Kidney (tissue), 14 donors: ENCODE results near the gene IKZF1. TPM values are rescaled to one million over a fixed set of nuclear protein-coding genes. Genes with fewer than 3 reads are reported as not detected.

Experiments
- DNase-seq, 5 donors: peaks; one replicate each; pipeline ENCODE4 v3.0.0-alpha.2; 2013 to 2020
- FAIRE-seq: peaks from 2 replicates; lab custom pipeline; 2012; peaks lifted over from hg19 to GRCh38; lab: Jason Lieb, UNC
- H3K27ac ChIP-seq, 2 donors: one replicate each; pipeline ENCODE4 v1.7.0; 2013; ENCODE audit warnings: low read depth in 2 of 2, low read length in 2 of 2, inconsistent platforms in 1 of 2
- H3K27me3 ChIP-seq: one replicate; pipeline ENCODE4 v1.7.1; 2013; ENCODE audit warnings: low read length, inconsistent platforms; ENCODE audit not compliant: control insufficient read depth, insufficient read depth
- H3K36me3 ChIP-seq, 3 donors: one replicate each; pipeline versions ENCODE4 v1.7.0 to v1.7.1; 2013; ENCODE audit warnings: low read length in 3 of 3, control low read depth in 1 of 3, inconsistent platforms in 1 of 3; ENCODE audit not compliant: insufficient read depth in 3 of 3, control insufficient read depth in 2 of 3
- H3K4me1 ChIP-seq, 3 donors: one replicate each; pipeline versions ENCODE4 v1.7.0 to v1.7.1; 2013; ENCODE audit warnings: low read length in 3 of 3, inconsistent platforms in 1 of 3, low read depth in 1 of 3; ENCODE audit not compliant: control insufficient read depth in 2 of 3, insufficient read depth in 2 of 3
- H3K4me3 ChIP-seq, 3 donors: one replicate each; pipeline versions ENCODE4 v1.7.0 to v1.8.1; 2013; ENCODE audit warnings: low read length in 3 of 3, control low read depth in 1 of 3, inconsistent platforms in 1 of 3
- H3K9ac ChIP-seq, 3 donors: one replicate each; pipeline versions ENCODE4 v1.7.0 to v1.7.1; 2013; ENCODE audit warnings: low read length in 3 of 3, control low read depth in 1 of 3, inconsistent platforms in 1 of 3
- H3K9me3 ChIP-seq, 3 donors: one replicate each; pipeline versions ENCODE4 v1.7.0 to v1.7.1; 2013; ENCODE audit warnings: low read length in 3 of 3, control low read depth in 1 of 3, inconsistent platforms in 1 of 3; ENCODE audit not compliant: control insufficient read depth in 2 of 3, insufficient read depth in 1 of 3
- intact Hi-C: fragments of 100-400 bp; cut with DNase I; formaldehyde crosslinking; loops from one replicate; pipeline ENCODE4 v1.11.1; 2022
- polyA plus RNA-seq: library from polyadenylated mRNA; stranded (reverse); fragments of 350-450 nt; fragmentation: Illumina TruSeq; extraction: RNeasy Lipid Tissue Mini Kit (QIAGEN cat#74804); gene quantifications from one replicate; pipeline ENCODE4 v1.2.3, GENCODE V29; 2014; ENCODE audit warnings: low read depth, low replicate concordance; ENCODE audit not compliant: insufficient read depth
- total RNA-seq: library from RNA; stranded (reverse); fragmentation: NEBNext Ultra II Directional; extraction: Animal tissue kit (Norgen Biotek cat#: 25700); gene quantifications from one replicate; pipeline ENCODE4 v1.2.1, GENCODE V29; 2021
- TF ChIP-seq, protein P1 (sequence below): IDR thresholded peaks from 3 replicates; pipeline ENCODE4 v1.5.1; 2012; ENCODE audit warnings: mild to moderate bottlenecking, moderate library complexity, borderline replicate concordance; ENCODE audit not compliant: insufficient read depth; ENCODE audit errors: extremely low read depth
- donor health status: control.
- donor health status: control.
- donor health status: control.
- donor health status: control.
- donor health status: control.
- donor health status: DM: yes; HTN: yes; CAD: no.
- donor health status: Normal renal cell carcinoma (clear cell type).

The IKZF1 gene
- total and polyA plus RNA-seq, 2 donors from 2014 or later = 0.52 to 36.8 TPM

DNA sequence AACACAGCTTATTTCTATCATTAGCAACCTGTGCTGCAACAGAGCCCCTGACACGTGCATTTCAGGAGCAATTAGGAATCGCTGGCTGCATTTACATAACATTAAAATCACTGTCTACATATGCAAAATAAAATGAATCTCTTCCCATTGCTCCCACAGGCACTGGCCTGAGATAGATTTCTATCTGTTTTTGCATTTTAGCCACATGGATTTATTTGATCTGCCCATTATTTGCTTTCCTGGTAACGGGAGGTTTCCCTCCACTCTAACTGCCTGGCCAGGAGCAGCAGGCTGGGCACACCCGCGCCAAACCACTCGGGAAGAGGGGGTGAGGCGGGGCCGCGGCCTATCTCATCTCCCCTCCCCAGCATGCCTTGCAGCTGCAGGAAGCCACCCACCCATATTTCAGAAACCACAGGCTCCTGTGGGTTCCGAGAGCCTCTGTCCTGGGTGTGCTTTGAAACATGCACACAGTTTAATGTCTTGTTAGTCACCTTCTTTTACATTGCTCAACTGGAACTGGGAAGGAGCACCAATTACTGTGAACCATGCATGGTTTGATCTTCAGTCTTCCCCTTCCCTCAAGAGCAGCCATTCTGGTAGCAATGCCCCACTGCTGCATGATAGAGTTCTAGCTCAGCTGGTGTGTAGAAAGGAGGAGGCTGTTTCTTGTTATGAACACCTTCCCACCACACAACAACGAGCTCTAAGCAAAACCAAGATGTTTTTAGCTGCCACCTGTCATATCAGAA, 37.7 kb upstream of the IKZF1 start:
- no peaks in the 10 kb centered on the region for H3K4me1 ChIP-seq
- no peak overlapping the region for H3K27ac ChIP-seq
- H3K9ac ChIP-seq = no peak overlapping the region
- TF ChIP-seq, protein P1, sequence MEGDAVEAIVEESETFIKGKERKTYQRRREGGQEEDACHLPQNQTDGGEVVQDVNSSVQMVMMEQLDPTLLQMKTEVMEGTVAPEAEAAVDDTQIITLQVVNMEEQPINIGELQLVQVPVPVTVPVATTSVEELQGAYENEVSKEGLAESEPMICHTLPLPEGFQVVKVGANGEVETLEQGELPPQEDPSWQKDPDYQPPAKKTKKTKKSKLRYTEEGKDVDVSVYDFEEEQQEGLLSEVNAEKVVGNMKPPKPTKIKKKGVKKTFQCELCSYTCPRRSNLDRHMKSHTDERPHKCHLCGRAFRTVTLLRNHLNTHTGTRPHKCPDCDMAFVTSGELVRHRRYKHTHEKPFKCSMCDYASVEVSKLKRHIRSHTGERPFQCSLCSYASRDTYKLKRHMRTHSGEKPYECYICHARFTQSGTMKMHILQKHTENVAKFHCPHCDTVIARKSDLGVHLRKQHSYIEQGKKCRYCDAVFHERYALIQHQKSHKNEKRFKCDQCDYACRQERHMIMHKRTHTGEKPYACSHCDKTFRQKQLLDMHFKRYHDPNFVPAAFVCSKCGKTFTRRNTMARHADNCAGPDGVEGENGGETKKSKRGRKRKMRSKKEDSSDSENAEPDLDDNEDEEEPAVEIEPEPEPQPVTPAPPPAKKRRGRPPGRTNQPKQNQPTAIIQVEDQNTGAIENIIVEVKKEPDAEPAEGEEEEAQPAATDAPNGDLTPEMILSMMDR = no peak
- no peaks in the 10 kb centered on the region for H3K36me3 ChIP-seq
- no peak overlapping the region for H3K4me3 ChIP-seq
- DNase-seq = no peak
- H3K27me3 ChIP-seq = no peaks in the 10 kb centered on the region
- no peak for FAIRE-seq
- intact Hi-C loops = no loop called here
- no peaks in the 10 kb centered on the region for H3K9me3 ChIP-seq

- H3K27ac ChIP-seq = no peak overlapping the region
- no peak for DNase-seq
- no peak for FAIRE-seq
- H3K27me3 ChIP-seq = no peaks in the 10 kb centered on the region
- H3K9ac ChIP-seq = no peak overlapping the region
- TF ChIP-seq, protein P1 = no peak
- no peaks in the 10 kb centered on the region for H3K4me1 ChIP-seq
- H3K36me3 ChIP-seq = no peaks in the 10 kb centered on the region
- intact Hi-C loops = no loop called here
- H3K4me3 ChIP-seq = no peak overlapping the region
- no peaks in the 10 kb centered on the region for H3K9me3 ChIP-seq
Measured at GRCh38 chr7:50267525-50268041, 36.9 kb upstream of the IKZF1 start.

- H3K4me1 ChIP-seq = no peaks in the 10 kb centered on the region
- H3K9ac ChIP-seq = no peak overlapping the region
- FAIRE-seq (no peak), DNase-seq (no peak)
- intact Hi-C loops = no loop called here
- H3K27me3 ChIP-seq = no peaks in the 10 kb centered on the region
- no peaks in the 10 kb centered on the region for H3K9me3 ChIP-seq
- no peaks in the 10 kb centered on the region for H3K36me3 ChIP-seq
- no peak overlapping the region for H3K4me3 ChIP-seq
- TF ChIP-seq, protein P1 = no peak
- no peak overlapping the region for H3K27ac ChIP-seq
Measured at GRCh38 chr7:50268223-50268622, 36.3 kb upstream of the IKZF1 start.
